ENCODE results near the gene KCNV2.

GRCh38 chr9:2758898-2759510, 41.7 kb downstream of the KCNV2 start:
- TF ChIP-seq EZH2phosphoT487 (IDR thresholded peaks at IDR 0.05; ENCODE audit: low read length) (no peak), CTCF (IDR thresholded peaks at IDR 0.05; ENCODE audit: low read length) (no peak), EZH2 (optimal IDR thresholded peaks at IDR 0.05; ENCODE audit: low read depth, low read length) (no peak)
